Ascending aorta (tissue), 2 donors: ENCODE results near the gene SYTL2. TPM values are rescaled to one million over a fixed set of nuclear protein-coding genes. Genes with fewer than 3 reads are reported as not detected.

ENCODE experiments used
- DNase-seq, 2 donors: peaks; one replicate each; pipeline ENCODE4 v3.0.0-alpha.2; 2019; ENCODE audit warnings: low spot score in 2 of 2
- H3K27ac ChIP-seq, 2 donors: fragments of 200-600 bp; sonication (generic); one replicate each; pipeline ENCODE4 v1.5.1; 2016 to 2017; ENCODE audit warnings: mild to moderate bottlenecking in 1 of 2
- H3K27me3 ChIP-seq: fragments of 200-600 bp; sonication (generic); one replicate; pipeline ENCODE4 v1.5.1; 2017
- H3K36me3 ChIP-seq, 2 donors: fragments of 200-600 bp; sonication (generic); one replicate each; pipeline ENCODE4 v1.5.1; 2016
- H3K4me1 ChIP-seq, 2 donors: fragments of 200-600 bp; sonication (generic); one replicate each; pipeline ENCODE4 v1.5.1; 2016 to 2017; ENCODE audit warnings: mild to moderate bottlenecking in 1 of 2
- H3K4me3 ChIP-seq, 2 donors: fragments of 200-600 bp; sonication (generic); one replicate each; pipeline ENCODE4 v1.5.1; 2016 to 2017; ENCODE audit warnings: mild to moderate bottlenecking in 1 of 2
- H3K9me3 ChIP-seq, 2 donors: fragments of 200-600 bp; sonication (generic); one replicate each; pipeline ENCODE4 v1.5.1; 2016
- CTCF ChIP-seq, 3 experiments: fragments of 200-600 bp in 2 of 3; fragments of 450-650 bp in 1 of 3; sonication (generic) in 2 of 3; IDR thresholded peaks; one replicate each; pipeline ENCODE4 v1.5.1; 2016 to 2019; ENCODE audit warnings: antibody characterized with exemption in 3 of 3, mild to moderate bottlenecking in 1 of 3, moderate library complexity in 1 of 3
- intact Hi-C: fragments of 100-400 bp; cut with DNase I; formaldehyde crosslinking; loops from one replicate; pipeline ENCODE4 v1.15.1; 2023
- total RNA-seq: library from RNA; depleted of rRNA; stranded (reverse); fragments of >200 nt; gene quantifications from one replicate; pipeline ENCODE4 v1.1.0, GENCODE V29; 2016

Gene SYTL2
- total RNA-seq, 1 donor from 2014 or later: 151 TPM

DNA sequence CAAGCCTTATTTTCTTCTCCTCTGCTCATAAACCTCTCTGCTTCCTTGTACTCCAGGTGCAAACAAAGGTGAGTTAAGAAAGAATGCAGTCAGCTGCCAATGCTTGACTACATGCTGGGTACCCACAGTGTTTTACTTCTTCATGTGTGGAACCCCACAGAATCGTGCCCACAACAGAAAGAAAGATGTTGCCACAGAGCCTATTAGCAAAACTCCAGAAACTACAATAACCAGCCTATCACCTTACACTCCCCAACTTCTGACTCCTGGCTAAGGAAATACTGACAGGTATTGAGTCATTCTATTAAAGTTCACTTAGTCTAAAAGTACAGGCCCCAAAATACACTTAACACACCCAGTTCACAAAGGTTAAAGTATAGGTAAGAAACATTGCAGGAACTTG is 68.1 kb downstream of the SYTL2 start:
- no peaks in the 10 kb centered on the region for H3K27me3 ChIP-seq
- H3K4me1 ChIP-seq: no peaks in the 10 kb centered on the region
- no peak for DNase-seq
- no peaks in the 10 kb centered on the region for H3K9me3 ChIP-seq
- intact Hi-C loops: no loop called here
- no peaks in the 10 kb centered on the region for H3K36me3 ChIP-seq
- no peak overlapping the region for H3K4me3 ChIP-seq
- TF ChIP-seq CTCF (IDR thresholded peaks at IDR 0.05): no peak
- H3K27ac ChIP-seq: no peak overlapping the region

DNA sequence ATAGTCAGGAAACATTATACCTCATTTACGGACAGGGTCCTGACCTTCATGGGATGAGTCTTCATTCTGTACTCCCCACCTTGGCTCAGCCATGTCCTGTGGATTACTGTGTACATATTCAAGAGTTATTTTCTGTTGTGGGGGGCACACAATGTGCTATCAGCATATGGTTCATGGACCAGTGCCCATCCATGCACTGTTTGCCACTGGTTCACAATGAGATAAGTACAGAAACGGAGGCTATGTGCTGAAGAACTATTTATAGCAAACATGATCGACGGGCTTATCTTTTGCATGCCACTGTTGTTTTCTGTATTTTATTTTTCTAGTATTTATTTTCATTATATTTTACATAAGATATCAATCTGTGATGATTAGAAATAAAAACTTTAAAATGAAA is 68.6 kb downstream of the SYTL2 start:
- Histone ChIP-seq H3K4me1 (no peaks in the 10 kb centered on the region), H3K9me3 (no peaks in the 10 kb centered on the region), H3K27ac (no peak overlapping the region), H3K4me3 (no peak overlapping the region), H3K27me3 (no peaks in the 10 kb centered on the region), H3K36me3 (no peaks in the 10 kb centered on the region)
- TF ChIP-seq CTCF (IDR thresholded peaks at IDR 0.05): no peak
- intact Hi-C loops: no loop called here
- DNase-seq: no peak

DNA sequence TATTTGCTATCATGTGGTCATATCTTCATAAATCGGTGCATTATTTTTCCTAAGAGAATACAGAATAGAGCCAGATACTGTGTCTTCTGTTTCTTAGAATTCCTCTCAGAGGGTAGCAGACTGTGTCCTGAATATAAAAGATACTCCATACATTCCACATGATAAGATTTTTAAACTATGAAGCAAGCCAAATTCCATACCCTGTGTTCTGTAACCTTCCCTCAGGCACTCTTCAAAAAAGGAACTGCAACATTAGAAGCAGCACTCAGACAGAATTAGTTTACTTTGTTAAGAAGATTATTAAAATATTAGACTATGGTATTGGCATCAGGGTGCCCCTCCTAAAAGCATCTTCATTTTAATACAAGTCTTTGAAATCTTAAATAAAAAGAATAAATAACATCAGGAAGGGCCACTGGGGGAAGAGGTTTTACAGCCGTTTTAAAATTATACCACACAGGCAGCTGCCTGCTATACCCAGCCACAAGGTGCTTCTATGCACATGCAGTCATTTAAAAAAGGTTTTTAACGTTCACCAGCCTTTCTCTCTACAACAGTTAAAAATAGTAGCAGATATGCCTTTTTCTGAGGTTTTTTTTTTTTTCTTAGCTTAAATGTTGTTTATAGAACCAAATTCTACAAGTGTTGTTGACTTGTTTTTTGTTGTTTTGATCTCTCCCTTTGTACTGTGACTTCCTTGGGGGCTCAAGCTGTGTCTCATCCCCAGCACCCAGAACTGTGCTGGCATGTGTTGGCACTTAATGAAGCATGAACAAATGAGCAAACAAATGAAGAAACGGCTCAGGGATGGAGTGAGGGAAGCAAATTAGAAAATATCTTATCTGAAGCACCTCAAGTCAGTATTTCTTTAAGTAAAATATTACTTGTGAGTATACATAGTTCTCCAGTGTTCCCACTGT is 70.2 kb downstream of the SYTL2 start:
- intact Hi-C loops: loop anchor here (2.0 kb wide), 1 partner anchor 56 kb away; no protein-coding TSS in a partner anchor
- H3K36me3 ChIP-seq: no peaks in the 10 kb centered on the region
- no peaks in the 10 kb centered on the region for H3K4me1 ChIP-seq
- no peak for TF ChIP-seq CTCF (IDR thresholded peaks at IDR 0.05)
- no peaks in the 10 kb centered on the region for H3K9me3 ChIP-seq
- H3K27ac ChIP-seq: no peak overlapping the region
- no peaks in the 10 kb centered on the region for H3K27me3 ChIP-seq
- no peak overlapping the region for H3K4me3 ChIP-seq
- DNase-seq: no peak

GRCh38 chr11:85737738-85738137 is 73.2 kb downstream of the SYTL2 start:
- Histone ChIP-seq H3K27me3 (no peaks in the 10 kb centered on the region), H3K9me3 (no peaks in the 10 kb centered on the region), H3K4me1 (no peaks in the 10 kb centered on the region), H3K4me3 (no peak overlapping the region), H3K36me3 (no peaks in the 10 kb centered on the region), H3K27ac (no peak overlapping the region)
- no peak for TF ChIP-seq CTCF (IDR thresholded peaks at IDR 0.05)
- intact Hi-C loops: no loop called here
- no peak for DNase-seq

- Histone ChIP-seq H3K4me3 (no peak overlapping the region), H3K36me3 (no peaks in the 10 kb centered on the region), H3K27me3 (no peaks in the 10 kb centered on the region), H3K27ac (peak overlapping the region; percentile 36 to 54), H3K4me1 (no peaks in the 10 kb centered on the region), H3K9me3 (no peaks in the 10 kb centered on the region)
- intact Hi-C loops: no loop called here
- no peak for TF ChIP-seq CTCF (IDR thresholded peaks at IDR 0.05)
- DNase-seq: no peak
Measured at GRCh38 chr11:85735876-85736460, 75.0 kb downstream of the SYTL2 start.
